ENCODE data around the gene PCNX3. TPM values are rescaled to one million over a fixed set of nuclear protein-coding genes. Genes with fewer than 3 reads are reported as not detected.

Gene PCNX3
- total RNA-seq, 1 experiment from 2014 or later, result 50.4 TPM

DNA sequence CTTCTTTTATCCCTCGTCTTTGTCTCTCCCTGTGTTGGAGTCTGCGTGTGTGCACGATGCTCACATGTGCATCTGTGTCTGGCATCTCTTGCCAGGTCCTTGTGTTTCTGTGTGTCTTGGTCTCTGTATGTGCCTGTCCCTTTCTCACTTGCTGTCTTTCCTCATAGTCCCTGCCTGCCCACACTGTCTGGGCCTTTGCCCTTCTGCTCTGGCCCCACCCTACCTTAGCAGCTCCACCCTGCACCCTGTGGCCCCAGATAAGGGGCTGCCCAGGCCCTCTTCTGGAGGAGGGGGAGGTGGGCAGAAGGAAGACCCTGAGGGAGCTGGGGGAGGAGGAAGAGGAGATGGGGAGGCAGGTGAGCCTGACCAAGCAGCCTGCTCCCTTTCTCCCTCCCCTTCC is 36.9 kb upstream of the PCNX3 start:
- CTCF ChIA-PET, result no interaction called here
- Histone ChIP-seq H3K27ac (ENCODE audit: low read depth, low read length) (no peak overlapping the region), H3K4me3 (replicated peaks in 1 of 2; ENCODE audit: low read depth in 1 of 2, low read length in 2 of 2) (no peak overlapping the region), H3K4me2 (ENCODE audit: low read length) (no peak overlapping the region), H3K79me2 (ENCODE audit: insufficient read depth, low read length) (peaks cover 19% of the 10 kb centered on the region; the same call in 1 of the 2 replicates), H3K9me2 (ENCODE audit: insufficient read depth) (no peaks in the 10 kb centered on the region), H3K9me3 (ENCODE audit: control insufficient read depth in 1 of 2, insufficient read depth in 1 of 2, low read depth in 1 of 2, low read length in 2 of 2) (no peaks in the 10 kb centered on the region), H3K36me3 (ENCODE audit: control insufficient read depth in 1 of 2, insufficient read depth in 2 of 2, low read length in 2 of 2) (peaks cover 2 to 4% of the 10 kb centered on the region in 2 experiments; a peak in 2 of 4 replicates), H2AFZ (ENCODE audit: low read depth, low read length, poor library complexity, severe bottlenecking) (no peak overlapping the region), H3K9ac (ENCODE audit: low read length) (no peak overlapping the region), H3K27me3 (ENCODE audit: insufficient read depth, low read length) (no peaks in the 10 kb centered on the region), H3K4me1 (ENCODE audit: control insufficient read depth in 1 of 2, insufficient read depth in 2 of 2, low read length in 2 of 2) (peaks cover 29 to 39% of the 10 kb centered on the region in 2 experiments), H4K20me1 (ENCODE audit: insufficient read depth) (no peaks in the 10 kb centered on the region)
- POLR2A ChIA-PET, result no interaction called here
- ATAC-seq (no peak), DNase-seq (ENCODE audit: low read depth, low spot score) (no peak)
- RAD21 ChIA-PET (ENCODE audit: low non-redundant PET in 1 of 2, low total read pairs in 2 of 2, uncharacterized antibody in 2 of 2, unreplicated experiment in 2 of 2), result no interaction called here
- intact Hi-C loops (cut with micrococcal nuclease), result no loop called here
- no TSS peak for BruUV-seq (replicated peaks)
- TF ChIP-seq CBX3 (IDR thresholded peaks at IDR 0.05; ENCODE audit: low read depth), result no peak
- TF ChIP-seq, protein P1, sequence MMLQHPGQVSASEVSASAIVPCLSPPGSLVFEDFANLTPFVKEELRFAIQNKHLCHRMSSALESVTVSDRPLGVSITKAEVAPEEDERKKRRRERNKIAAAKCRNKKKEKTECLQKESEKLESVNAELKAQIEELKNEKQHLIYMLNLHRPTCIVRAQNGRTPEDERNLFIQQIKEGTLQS (IDR thresholded peaks at IDR 0.05), result no peak

DNA sequence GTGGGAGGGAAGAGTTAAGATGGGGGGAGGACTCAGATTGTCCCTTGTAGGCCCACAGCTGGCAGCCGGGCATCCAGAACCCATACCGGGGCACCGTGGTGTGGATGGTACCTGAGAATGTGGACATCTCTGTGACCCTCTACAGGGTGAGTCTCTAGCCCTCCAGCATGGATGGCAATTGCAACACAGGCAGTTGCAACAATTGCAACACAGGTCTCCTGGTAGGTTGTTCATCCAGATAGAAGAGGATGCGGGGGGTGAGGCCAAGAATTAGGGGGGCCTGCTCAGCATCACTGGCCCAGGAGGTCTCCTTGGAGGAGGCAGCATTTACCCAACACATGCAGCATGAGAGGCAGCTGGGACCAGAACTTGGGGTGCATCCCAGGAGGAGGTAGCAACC is 36.3 kb upstream of the PCNX3 start:
- intact Hi-C loops (cut with micrococcal nuclease), result no loop called here
- CTCF ChIA-PET, result no interaction called here
- TF ChIP-seq, protein P2, sequence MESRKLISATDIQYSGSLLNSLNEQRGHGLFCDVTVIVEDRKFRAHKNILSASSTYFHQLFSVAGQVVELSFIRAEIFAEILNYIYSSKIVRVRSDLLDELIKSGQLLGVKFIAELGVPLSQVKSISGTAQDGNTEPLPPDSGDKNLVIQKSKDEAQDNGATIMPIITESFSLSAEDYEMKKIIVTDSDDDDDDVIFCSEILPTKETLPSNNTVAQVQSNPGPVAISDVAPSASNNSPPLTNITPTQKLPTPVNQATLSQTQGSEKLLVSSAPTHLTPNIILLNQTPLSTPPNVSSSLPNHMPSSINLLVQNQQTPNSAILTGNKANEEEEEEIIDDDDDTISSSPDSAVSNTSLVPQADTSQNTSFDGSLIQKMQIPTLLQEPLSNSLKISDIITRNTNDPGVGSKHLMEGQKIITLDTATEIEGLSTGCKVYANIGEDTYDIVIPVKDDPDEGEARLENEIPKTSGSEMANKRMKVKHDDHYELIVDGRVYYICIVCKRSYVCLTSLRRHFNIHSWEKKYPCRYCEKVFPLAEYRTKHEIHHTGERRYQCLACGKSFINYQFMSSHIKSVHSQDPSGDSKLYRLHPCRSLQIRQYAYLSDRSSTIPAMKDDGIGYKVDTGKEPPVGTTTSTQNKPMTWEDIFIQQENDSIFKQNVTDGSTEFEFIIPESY (IDR thresholded peaks at IDR 0.05; ENCODE audit: extremely low read depth, insufficient replicate concordance, low read length), result no peak
- TF ChIP-seq SIN3A (IDR thresholded peaks at IDR 0.05; ENCODE audit: low read depth) (no peak), SP1 (IDR thresholded peaks at IDR 0.05; ENCODE audit: low read depth) (no peak), ELF1 (IDR thresholded peaks at IDR 0.05; ENCODE audit: borderline replicate concordance, low read depth) (no peak)
- TF ChIP-seq, protein P3, sequence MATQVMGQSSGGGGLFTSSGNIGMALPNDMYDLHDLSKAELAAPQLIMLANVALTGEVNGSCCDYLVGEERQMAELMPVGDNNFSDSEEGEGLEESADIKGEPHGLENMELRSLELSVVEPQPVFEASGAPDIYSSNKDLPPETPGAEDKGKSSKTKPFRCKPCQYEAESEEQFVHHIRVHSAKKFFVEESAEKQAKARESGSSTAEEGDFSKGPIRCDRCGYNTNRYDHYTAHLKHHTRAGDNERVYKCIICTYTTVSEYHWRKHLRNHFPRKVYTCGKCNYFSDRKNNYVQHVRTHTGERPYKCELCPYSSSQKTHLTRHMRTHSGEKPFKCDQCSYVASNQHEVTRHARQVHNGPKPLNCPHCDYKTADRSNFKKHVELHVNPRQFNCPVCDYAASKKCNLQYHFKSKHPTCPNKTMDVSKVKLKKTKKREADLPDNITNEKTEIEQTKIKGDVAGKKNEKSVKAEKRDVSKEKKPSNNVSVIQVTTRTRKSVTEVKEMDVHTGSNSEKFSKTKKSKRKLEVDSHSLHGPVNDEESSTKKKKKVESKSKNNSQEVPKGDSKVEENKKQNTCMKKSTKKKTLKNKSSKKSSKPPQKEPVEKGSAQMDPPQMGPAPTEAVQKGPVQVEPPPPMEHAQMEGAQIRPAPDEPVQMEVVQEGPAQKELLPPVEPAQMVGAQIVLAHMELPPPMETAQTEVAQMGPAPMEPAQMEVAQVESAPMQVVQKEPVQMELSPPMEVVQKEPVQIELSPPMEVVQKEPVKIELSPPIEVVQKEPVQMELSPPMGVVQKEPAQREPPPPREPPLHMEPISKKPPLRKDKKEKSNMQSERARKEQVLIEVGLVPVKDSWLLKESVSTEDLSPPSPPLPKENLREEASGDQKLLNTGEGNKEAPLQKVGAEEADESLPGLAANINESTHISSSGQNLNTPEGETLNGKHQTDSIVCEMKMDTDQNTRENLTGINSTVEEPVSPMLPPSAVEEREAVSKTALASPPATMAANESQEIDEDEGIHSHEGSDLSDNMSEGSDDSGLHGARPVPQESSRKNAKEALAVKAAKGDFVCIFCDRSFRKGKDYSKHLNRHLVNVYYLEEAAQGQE (IDR thresholded peaks at IDR 0.05; ENCODE audit: low read depth), result no peak
- TF ChIP-seq, protein P4, sequence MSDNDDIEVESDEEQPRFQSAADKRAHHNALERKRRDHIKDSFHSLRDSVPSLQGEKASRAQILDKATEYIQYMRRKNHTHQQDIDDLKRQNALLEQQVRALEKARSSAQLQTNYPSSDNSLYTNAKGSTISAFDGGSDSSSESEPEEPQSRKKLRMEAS (IDR thresholded peaks at IDR 0.05), result no peak

More for the DNA sequence above, 36.3 kb upstream of the PCNX3 start:
- H4K20me1 ChIP-seq (ENCODE audit: insufficient read depth), result no peaks in the 10 kb centered on the region
- H2AFZ ChIP-seq (ENCODE audit: low read depth, low read length, poor library complexity, severe bottlenecking), result no peak overlapping the region
- H3K27ac ChIP-seq (ENCODE audit: low read depth, low read length), result no peak overlapping the region
- H3K9me2 ChIP-seq (ENCODE audit: insufficient read depth), result no peaks in the 10 kb centered on the region
- no peak for DNase-seq (ENCODE audit: low read depth, low spot score)
- no peaks in the 10 kb centered on the region for H3K9me3 ChIP-seq (ENCODE audit: control insufficient read depth in 1 of 2, insufficient read depth in 1 of 2, low read depth in 1 of 2, low read length in 2 of 2)
- no peak overlapping the region for H3K4me3 ChIP-seq (replicated peaks in 1 of 2; ENCODE audit: low read depth in 1 of 2, low read length in 2 of 2)
- peaks cover 26 to 34% of the 10 kb centered on the region in 2 experiments for H3K4me1 ChIP-seq (ENCODE audit: control insufficient read depth in 1 of 2, insufficient read depth in 2 of 2, low read length in 2 of 2)
- H3K27me3 ChIP-seq (ENCODE audit: insufficient read depth, low read length), result no peaks in the 10 kb centered on the region
- peaks cover 19% of the 10 kb centered on the region; the same call in 1 of the 2 replicates for H3K79me2 ChIP-seq (ENCODE audit: insufficient read depth, low read length)
- H3K36me3 ChIP-seq (ENCODE audit: control insufficient read depth in 1 of 2, insufficient read depth in 2 of 2, low read length in 2 of 2), result peaks cover 2 to 4% of the 10 kb centered on the region in 2 experiments; a peak in 2 of 4 replicates
- ATAC-seq, result no peak
- BruUV-seq (replicated peaks), result no TSS peak
- ChIA-PET POLR2A (no interaction called here), RAD21 (ENCODE audit: low non-redundant PET in 1 of 2, low total read pairs in 2 of 2, uncharacterized antibody in 2 of 2, unreplicated experiment in 2 of 2) (no interaction called here)
- H3K4me2 ChIP-seq (ENCODE audit: low read length), result no peak overlapping the region
- no peak overlapping the region for H3K9ac ChIP-seq (ENCODE audit: low read length)

Measured in HCT116 (cell line).